UCSD-AML1 (cell line): ENCODE measurements around the gene FAM163A.

Experiments
- DNase-seq: peaks from one replicate; lab custom pipeline; 2025; ENCODE audit not compliant: unreplicated experiment; lab: John Stamatoyannopoulos, UW

Gene FAM163A

DNA sequence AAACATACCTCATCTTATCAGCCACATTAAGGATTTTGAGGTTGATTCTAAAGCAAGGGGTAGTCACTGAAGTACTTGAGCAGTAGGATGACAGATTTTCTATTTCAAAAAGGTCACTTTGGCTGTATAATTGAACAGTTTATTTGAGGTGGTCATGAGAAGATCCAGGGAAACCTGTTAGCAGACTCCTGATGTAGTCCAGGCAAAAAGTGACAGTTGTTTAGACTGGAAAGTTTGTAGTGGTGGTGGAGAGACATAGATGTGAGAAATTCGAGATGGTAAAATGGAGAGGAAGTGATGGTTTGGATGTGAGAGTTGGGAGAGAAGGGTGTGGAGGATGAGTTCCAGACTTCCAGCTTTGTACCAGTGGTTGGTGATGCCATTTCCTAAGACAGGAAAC lies 7.5 kb downstream of the FAM163A start:
- DNase-seq = no peak

DNA sequence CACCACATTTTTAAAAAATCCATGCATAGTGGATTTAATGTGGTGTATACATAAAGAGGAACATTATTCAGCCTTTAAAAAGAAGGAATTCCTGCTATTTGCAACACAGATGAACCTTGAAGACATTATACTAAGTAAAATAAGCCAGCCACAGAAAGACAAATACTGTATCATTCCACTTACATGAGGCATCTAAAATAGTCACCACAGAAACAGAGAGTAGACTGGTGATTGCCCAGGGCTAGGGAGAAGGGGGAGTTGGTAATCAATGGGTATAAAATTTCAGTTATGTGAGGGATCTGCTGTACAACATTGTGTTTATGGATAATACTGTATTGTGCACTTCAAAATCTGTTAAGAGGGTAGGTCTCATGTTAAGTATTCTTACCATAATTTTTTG lies 10.0 kb downstream of the FAM163A start:
- no peak for DNase-seq

DNA sequence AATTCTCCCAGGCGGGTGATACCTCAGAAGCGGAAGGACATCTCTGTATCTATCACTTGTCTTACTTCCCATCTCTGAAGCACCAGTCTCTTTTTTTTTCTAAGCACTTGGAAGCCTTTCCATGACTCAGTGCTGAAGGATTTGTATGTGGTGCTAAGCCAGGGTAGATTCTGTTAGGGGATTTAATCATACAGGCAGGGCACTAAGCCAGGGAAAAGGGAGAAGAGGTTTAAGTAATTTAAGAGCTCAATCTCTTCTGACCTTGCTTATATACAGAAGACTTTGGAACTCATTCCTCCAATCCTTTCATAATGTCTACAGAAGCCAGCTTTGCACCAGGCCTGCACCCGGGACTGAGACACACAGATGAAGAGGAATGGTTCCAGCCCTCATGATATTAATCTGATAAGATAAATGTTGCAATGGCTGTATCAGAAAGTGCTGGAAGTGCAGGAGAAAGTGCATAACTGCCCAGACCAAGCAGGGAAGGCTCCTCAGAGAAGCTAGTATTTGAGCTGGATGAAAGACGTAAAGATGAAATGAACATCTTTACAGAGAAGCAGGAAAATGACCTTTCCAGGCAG lies 11.0 kb downstream of the FAM163A start:
- no peak for DNase-seq

DNA sequence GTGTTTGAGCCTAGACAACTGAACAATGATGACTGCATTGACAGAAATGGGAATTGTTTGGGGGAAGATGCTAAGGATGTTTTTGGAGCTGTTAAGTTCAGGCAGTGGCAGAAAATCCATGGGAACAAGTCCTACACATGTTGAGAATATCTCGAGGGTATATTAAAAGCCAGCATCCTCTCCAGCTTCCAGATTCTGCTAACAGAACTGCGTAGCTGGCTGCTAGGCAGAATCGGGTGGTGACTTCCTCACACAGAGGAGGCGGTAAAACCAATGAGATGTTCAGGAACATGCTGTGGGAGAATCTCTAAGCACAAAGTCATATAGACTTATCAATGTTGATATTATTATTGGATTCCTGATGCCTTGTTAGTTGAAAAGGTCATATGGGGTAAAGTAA lies 14.8 kb downstream of the FAM163A start:
- no peak for DNase-seq

DNA sequence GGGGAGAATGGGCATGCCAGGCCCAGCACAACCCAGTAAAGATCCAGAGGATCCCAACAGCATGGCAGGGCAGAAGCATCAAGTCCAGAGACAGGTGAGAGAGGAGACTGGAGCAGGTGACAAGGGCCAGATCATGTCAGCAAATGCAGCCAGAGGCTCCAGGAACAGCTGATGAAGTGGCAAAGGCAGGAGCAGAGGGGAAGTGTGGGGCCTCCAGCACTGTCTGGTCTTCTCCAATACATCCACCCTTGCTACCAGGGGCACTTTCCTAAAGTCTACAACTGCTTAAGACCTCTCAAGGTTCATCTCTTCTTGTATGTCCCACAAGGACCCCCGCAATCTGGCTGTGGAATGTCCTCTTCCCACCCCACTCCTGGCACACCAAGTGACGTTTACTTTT lies 17.4 kb downstream of the FAM163A start:
- no peak for DNase-seq

DNA sequence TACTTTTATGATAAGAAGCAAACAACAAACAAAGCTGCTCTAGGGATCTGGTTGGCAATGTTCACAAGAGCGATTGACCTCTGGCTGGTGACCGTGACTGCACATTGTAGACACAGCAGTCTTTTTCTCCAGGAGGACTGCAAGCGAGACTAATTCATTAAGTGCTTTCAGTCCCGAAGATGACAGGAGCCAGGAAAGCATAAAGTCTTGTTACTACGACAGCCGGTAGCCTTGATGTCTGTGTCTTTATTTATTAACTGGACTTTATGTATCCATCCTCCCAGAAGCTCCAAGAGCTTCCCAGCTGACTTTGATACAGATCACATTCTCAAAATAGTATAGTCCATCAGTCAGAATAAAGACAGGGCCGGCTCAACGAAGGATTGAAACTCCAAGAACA lies 18.2 kb downstream of the FAM163A start:
- DNase-seq = no peak

DNA sequence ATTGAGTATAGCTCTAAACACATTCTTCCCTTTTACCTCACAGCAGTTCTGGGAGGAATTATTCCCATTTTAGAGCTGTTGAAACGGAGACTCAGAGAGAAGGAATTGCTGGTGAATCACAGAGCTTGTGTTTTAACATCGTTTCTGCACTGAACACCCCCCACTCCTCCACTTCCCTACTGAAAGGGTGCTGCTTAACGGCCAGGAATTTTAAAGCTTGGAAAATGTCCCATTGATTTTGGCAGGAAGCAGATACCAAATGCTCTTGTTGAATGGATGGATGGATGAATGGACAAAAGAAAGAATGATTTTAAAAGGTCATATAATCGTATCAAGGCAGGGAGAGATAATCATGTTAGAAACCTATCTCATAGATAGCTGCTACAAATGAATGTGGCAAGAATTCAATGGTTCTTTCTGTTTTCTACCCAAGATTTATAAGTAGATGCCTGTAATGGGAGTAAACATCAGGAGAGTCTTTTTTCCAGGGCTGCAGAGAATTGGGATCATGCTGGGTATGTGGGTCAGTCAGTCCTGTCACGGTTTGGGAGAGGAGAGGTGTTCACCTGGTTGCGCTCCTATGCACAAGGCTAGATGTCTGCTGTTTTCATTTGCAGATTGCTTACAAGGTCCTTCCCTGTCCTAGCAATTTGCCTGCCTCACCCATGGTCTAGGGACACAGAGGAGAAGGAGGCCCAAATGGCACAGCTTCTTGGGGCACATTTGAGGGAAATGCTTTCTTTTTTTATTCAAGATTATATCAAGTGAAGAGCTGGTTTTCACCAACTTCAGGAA lies 19.0 kb downstream of the FAM163A start:
- no peak for DNase-seq

DNA sequence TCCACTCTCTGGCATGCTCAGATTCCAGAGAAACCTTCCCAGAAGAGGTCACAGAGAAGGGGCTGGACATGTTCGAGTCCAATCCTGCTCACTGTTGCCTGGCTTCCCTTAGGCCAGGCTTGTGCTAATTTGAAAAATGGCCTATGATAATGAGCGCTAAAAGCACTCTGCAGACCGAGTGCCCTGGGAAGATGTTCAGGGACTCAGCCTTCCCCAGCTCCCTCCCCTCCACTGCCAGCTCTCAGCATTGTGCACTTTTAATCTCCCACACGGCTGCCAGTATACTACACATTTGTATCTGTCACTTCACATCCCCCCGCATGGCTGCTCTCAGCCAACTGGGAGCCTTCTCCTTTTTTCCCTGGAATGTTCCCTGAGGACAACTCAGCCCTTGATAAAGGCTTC lies 24.1 kb downstream of the FAM163A start:
- DNase-seq = no peak

DNA sequence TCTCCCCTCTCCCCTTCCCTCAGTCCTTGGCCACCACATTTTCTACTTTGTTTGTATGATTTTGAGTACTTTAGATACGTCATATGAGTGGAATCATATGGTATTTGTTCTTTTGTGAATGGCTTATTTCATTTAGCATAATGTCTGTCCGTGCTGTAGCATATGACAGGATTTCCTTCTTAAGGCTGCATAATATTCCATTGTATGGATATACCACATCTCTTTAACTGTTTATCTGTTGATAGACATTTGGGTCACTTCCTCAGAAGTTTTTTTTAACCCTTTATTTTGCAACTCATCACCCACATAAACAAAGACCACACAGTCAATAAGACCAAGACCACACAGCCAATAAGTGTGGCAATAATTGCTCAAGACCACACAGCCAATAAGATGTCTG lies 24.9 kb downstream of the FAM163A start:
- DNase-seq = no peak

DNA sequence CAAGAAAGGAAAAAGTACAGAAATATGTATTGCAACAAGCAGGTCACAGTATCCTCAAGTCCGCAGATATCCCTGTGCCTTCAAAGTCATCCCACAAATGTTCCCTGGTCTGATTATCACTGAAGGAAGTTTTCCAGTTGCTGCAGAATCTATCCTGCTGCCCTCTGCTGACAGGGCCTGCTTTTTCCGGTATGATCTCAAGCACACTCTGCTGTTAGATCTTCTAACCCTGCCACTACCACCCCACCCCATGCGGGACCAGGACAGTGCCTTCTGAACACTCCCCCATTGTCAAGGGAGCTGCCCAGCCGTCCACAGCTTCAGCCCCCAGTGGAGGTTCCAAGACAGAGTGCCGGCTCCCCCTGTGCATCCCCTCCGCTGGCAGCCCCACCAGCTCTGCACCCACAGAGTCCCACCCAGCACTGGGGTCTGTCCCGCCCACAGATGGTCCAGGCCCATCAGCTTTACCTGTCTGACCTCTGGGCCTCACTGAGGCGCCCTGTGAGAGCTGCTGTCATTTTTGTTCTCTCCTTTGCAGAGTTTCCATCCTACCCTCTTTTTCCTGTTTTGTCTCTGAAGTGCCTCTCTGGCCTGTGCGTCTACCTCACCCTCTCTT lies 27.9 kb downstream of the FAM163A start:
- DNase-seq = no peak

DNA sequence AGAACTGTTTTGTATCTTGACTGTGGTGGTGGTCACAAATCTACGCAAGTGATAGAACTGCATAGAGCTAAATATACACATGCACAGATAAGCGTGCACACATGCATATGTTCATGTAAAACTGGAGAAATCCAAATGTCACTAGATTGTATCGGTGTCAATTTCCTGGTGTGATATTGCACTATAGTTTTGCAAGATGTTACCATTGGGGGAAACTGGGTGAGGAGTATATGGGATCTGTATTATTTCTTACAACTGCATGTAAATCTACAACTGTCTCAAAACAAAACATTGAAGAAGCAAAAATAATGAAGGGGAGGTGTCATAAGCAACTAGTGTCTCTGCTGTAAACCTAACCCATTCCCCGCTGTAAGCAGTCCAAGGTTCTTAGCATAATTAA lies 30.2 kb downstream of the FAM163A start:
- DNase-seq = no peak

DNA sequence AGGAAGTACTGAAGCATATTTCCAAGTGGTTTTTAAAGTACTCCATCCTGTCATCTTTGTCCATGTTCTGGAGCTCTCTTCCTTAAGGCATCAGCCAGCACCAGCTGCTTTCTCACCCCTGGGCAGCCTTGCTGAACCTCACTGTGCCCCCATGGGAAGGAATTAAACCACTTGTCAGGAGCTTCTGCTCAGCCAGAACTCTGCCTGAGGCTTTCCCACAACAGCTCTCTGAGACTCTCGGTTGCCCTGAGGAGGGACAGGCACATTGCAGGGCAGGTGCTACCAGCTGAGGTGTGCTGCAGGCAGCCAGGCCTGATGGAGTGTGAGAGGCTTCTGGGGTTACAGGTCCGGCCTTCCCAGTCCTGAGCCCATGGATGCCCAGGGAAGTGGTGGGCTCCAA lies 30.9 kb downstream of the FAM163A start:
- no peak for DNase-seq

DNA sequence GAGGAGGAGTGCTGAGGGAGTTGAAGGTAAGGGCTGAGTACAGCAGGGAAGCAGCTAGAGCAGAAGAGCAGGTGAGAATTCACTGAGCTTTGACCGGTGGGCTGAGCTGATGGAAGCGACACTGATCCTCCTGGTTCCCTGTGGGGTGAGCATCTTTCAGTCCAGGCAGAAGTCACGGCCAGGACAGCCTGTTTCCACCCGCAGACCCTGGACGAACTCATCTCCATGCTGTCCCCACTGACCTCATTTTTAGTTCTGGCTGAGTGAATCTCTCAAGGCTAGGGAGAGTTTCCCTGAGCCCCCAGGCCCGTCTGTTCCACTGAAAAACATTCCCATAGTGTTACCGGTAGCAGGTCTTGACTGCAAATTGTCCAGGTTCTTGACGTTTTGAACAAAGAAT lies 31.5 kb downstream of the FAM163A start:
- DNase-seq = no peak

DNA sequence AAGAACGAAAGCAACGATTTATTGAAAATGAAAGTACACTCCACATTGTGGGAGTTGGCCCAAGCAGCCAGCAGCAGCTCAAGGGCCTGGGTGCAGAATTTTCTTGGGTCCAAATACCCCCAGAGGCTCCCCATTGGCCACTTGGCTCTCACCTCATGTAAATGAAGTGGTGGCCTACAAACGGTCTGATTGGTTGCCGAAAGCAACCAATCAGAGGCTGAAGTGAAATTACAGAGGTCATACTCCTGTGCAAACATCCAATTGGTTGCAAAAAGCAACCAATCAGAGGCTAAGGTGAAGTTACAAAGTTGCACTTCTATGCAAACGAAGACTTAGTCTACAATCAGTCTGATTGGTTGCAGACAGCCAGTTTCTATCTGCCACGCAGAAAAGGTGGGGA lies 31.9 kb downstream of the FAM163A start:
- no peak for DNase-seq

DNA sequence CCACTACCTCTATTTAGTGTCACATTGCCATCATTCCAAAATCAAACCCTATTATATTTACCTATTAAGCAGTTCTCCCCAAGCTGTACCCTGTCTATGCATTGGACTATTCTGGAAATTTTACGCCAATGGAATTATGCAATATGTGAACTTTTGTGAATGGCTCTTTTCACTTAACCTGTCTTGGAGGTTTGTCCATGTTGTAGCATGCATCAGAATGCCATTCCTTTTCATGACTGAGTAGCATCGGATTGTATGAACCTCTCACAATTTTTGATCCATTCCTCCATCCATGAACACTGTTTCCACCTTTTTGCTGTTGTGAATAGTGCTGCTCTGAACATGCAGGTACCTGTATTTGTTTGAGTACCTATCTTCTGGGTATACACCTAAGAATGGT lies 33.7 kb downstream of the FAM163A start:
- no peak for DNase-seq

DNA sequence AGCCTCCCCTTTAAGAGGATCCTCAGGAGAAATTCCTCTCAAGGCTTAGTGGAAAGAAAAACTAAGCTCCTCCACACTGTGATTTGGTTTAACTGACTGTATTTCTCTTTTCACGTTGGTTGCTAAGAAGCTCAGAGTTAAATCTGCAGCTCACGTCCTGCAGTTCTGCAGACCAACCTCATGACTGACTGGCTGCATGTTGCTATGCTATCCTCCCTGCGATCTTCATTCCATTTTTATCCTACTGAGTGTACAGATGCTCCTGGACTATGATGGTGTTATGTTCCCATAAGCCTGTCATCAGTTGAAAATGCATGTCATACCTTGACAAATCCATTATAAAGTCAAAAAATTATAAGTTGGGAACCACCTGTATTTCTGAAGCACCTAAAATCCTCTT lies 34.6 kb downstream of the FAM163A start:
- DNase-seq = no peak

DNA sequence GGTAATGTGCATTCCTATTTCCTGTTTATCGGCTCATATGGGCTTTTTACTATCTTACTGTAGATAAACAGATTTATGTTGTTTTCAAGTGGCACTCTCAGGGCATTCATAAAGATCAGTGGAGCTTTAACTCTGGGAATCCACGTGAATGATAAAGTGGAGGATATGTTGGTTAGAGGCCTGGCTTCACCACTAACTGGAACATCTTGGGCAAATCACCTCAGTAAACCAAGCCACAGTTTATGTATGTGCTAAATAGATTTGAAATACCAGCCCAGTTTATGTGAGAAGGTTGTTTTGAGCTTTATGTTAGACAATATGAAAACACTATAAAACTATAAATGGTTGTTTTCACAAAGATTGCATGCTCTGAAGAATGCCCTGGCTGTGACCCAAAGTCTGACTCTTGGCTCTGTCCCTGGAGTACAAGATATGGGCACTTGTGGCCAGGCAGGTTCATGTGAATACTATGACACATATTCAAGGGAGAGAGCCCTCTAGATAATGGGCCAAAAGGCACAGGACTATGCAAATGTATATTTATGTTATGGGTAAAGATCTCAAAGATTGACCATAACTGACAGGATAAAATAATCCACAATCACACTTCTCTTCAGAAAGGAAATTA lies 36.7 kb downstream of the FAM163A start:
- DNase-seq = no peak

DNA sequence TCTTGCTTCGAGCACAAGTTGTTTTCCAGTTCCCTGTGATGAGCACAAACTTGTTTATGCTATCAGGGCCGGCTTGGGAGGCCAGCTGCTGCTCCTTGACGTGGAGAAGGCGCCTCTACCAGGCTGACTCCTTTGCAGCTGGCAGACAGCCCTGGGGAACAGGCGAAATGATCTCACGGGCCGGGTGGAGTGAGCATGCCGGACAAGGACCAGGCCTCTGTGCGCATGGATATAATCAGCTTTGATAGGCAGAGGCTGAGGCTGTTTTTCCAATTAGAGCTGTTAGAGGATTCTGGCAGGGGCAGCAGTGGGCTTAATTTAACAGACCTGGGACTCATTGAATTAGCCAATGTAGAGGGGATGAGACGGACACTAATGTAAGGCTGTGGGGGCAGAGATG lies 38.9 kb downstream of the FAM163A start:
- DNase-seq = no peak

DNA sequence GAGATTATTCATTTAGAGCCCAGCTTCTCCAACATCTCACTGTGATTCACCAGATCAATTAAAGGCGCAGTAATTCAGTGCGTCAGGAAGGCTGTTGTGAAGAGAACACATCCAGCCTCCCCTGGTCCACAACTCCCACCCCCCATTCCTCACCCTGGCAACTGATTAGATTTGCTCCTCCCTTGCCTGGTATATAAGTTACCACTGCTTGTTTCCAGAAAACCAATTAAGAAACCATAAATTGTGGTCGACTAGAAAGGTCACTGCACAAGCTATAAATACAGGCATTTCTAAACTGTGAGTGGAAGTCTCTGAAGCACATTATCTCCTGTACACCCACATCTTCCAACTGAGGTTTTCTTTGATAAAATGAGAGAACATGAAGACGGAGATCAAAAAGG lies 41.9 kb downstream of the FAM163A start:
- DNase-seq = no peak

DNA sequence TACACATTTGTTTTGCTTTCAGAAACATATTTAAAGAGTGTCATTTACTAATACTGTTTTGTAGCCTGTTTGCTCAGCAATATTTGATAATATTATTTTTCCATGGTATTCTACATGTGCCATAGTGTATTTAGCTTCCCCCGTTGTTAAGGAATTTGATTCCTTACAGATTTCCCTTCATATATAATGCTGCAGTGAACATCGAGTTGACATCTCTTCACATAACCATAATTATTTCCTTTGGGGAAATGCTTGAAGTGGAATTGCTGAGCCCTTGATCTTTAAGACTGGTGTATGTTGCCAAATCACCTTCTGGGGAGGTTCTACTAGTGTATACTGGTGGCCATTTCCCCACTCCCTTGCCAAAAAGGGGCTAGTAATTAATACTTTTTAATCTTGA lies 42.6 kb downstream of the FAM163A start:
- DNase-seq = no peak

DNA sequence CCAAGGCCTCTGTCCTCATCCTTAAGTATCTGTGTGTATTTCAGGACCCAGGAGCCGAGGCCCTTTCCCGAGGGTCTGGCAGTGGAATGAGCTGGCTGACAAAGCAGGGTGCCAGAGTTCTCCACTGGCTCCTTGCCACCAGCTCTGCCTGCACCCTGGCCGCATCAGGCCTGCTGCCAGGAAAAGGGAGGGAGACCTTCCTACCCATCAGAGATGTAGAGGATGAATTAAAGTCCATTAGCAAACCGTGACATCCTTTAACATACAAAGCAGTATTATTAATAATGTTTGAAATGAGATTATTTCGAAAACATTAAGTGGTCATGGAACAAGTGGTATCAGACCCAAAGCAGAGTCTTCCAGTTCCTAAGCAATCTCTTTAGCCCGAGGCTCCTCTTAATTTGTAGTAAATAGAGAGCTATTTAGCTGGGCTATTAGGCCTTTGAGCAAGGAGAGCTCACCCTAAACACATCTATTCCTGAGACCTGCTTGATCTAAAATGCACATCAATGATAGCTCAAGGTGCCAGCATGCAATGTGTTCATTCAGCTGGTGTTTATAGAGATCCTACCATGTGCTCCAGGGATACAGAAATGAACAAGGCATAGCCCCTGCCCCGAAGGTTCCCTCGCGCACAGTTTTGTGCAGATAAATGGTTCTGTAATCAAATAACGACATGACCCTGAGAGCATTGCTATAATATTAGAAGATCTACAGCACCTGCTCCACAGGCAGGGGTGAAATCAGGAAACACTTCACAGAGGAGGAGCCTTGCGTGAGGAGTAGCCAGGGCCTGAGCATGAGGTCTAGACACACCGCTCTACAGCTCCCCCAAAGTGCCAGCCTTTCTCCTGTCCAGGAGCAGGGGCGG lies 44.0 kb downstream of the FAM163A start:
- no peak for DNase-seq
